ENCODE results near the gene SLCO3A1. TPM values are rescaled to one million over a fixed set of nuclear protein-coding genes. Genes with fewer than 3 reads are reported as not detected.

Gene SLCO3A1
- total RNA-seq, 1 experiment from 2014 or later: 9.1 TPM

GRCh38 chr15:92164327-92165000, 311.0 kb downstream of the SLCO3A1 start:
- ATAC-seq (peak; percentile 49), DNase-seq (ENCODE audit: low spot score) (no peak)
- H3K36me3 Mint-ChIP-seq: no peaks in the 10 kb centered on the region
- H3K9me3 Mint-ChIP-seq: no peaks in the 10 kb centered on the region
- H3K4me3 Mint-ChIP-seq: peak overlapping the region; percentile 12; the same call in 1 of the 2 replicates
- CTCF ChIA-PET: interaction anchor here (0.5 to 2.4 kb wide), 6 partner anchors 46 to 228 kb away, joined by 3 to 20 read pairs (median 3); no protein-coding TSS in a partner anchor
- TF ChIP-seq ZNF281 (CRISPR knock-in tag; IDR thresholded peaks at IDR 0.05): no peak
- no peak for TF ChIP-seq NR2C2 (CRISPR knock-in tag; IDR thresholded peaks at IDR 0.05)
- TF ChIP-seq ZNF396 (CRISPR knock-in tag; IDR thresholded peaks at IDR 0.05; ENCODE audit: borderline replicate concordance): no peak
- TF ChIP-seq, protein P1, sequence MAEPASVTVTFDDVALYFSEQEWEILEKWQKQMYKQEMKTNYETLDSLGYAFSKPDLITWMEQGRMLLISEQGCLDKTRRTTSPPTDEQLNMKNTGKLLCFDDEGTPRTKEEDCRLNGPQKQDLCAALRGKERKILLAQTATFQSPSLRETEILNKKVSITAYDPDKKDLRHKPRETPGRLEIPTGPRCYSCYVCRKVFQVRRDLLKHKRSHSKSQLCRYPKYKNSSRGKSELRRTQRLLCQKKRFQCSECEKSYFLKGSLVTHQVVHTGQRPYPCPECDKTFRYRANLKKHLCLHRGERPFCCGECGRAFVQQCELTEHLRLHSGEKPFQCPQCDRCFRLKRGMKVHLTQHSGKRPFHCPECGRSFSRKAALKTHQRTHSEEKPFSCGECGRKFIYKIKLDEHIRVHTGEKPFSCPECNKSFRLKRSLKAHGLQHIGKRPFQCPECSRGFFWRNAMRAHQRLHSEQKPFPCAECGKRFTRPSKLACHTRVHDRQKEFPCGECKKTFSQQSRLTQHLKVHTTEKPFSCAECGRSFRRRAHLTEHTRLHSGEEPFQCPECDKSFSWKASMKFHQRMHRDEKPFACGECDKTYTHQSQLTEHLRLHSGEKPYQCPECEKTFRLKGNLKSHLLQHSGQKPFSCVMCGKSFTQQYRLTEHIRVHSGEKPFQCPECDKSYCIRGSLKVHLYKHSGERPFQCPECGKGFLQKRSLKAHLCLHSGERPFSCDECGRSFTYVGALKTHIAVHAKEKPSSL (CRISPR knock-in tag; conservative IDR thresholded peaks at IDR 0.05): no peak
- no peaks in the 10 kb centered on the region for H3K27me3 Mint-ChIP-seq (ENCODE audit: low read depth)
- POLR2A ChIA-PET: no interaction called here
- peak overlapping the region; percentile 96 for H3K27ac Mint-ChIP-seq
- peaks cover 67% of the 10 kb centered on the region for H3K4me1 Mint-ChIP-seq

GRCh38 chr15:92165001-92165346, 311.5 kb downstream of the SLCO3A1 start:
- POLR2A ChIA-PET: no interaction called here
- no peaks in the 10 kb centered on the region for H3K9me3 Mint-ChIP-seq

More at GRCh38 chr15:92165001-92165346, 311.5 kb downstream of the SLCO3A1 start:
- H3K36me3 Mint-ChIP-seq: no peaks in the 10 kb centered on the region
- H3K4me1 Mint-ChIP-seq: peaks cover 62% of the 10 kb centered on the region
- ATAC-seq (peak; percentile 10; the same call in 1 of the 2 replicates), DNase-seq (ENCODE audit: low spot score) (no peak)
- no peak for TF ChIP-seq RELA (CRISPR knock-in tag; IDR thresholded peaks at IDR 0.05; ENCODE audit: borderline replicate concordance)
- TF ChIP-seq, protein P2, sequence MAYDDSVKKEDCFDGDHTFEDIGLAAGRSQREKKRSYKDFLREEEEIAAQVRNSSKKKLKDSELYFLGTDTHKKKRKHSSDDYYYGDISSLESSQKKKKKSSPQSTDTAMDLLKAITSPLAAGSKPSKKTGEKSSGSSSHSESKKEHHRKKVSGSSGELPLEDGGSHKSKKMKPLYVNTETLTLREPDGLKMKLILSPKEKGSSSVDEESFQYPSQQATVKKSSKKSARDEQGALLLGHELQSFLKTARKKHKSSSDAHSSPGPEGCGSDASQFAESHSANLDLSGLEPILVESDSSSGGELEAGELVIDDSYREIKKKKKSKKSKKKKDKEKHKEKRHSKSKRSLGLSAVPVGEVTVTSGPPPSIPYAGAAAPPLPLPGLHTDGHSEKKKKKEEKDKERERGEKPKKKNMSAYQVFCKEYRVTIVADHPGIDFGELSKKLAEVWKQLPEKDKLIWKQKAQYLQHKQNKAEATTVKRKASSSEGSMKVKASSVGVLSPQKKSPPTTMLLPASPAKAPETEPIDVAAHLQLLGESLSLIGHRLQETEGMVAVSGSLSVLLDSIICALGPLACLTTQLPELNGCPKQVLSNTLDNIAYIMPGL (CRISPR knock-in tag; IDR thresholded peaks at IDR 0.05): no peak
- TF ChIP-seq, protein P3, sequence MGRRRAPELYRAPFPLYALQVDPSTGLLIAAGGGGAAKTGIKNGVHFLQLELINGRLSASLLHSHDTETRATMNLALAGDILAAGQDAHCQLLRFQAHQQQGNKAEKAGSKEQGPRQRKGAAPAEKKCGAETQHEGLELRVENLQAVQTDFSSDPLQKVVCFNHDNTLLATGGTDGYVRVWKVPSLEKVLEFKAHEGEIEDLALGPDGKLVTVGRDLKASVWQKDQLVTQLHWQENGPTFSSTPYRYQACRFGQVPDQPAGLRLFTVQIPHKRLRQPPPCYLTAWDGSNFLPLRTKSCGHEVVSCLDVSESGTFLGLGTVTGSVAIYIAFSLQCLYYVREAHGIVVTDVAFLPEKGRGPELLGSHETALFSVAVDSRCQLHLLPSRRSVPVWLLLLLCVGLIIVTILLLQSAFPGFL (CRISPR knock-in tag; IDR thresholded peaks at IDR 0.05; ENCODE audit: borderline replicate concordance): no peak
- no peak for TF ChIP-seq PRRX2 (CRISPR knock-in tag; IDR thresholded peaks at IDR 0.05)
- no peak for TF ChIP-seq MAX (CRISPR knock-in tag; IDR thresholded peaks at IDR 0.05)
- TF ChIP-seq, protein P4, sequence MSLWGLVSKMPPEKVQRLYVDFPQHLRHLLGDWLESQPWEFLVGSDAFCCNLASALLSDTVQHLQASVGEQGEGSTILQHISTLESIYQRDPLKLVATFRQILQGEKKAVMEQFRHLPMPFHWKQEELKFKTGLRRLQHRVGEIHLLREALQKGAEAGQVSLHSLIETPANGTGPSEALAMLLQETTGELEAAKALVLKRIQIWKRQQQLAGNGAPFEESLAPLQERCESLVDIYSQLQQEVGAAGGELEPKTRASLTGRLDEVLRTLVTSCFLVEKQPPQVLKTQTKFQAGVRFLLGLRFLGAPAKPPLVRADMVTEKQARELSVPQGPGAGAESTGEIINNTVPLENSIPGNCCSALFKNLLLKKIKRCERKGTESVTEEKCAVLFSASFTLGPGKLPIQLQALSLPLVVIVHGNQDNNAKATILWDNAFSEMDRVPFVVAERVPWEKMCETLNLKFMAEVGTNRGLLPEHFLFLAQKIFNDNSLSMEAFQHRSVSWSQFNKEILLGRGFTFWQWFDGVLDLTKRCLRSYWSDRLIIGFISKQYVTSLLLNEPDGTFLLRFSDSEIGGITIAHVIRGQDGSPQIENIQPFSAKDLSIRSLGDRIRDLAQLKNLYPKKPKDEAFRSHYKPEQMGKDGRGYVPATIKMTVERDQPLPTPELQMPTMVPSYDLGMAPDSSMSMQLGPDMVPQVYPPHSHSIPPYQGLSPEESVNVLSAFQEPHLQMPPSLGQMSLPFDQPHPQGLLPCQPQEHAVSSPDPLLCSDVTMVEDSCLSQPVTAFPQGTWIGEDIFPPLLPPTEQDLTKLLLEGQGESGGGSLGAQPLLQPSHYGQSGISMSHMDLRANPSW (CRISPR knock-in tag; conservative IDR thresholded peaks at IDR 0.05; ENCODE audit: low read depth): no peak
- no peak for TF ChIP-seq CDX4 (CRISPR knock-in tag; IDR thresholded peaks at IDR 0.05; ENCODE audit: borderline replicate concordance)
- no peak for TF ChIP-seq EMX1 (CRISPR knock-in tag; IDR thresholded peaks at IDR 0.05)
- no peak for TF ChIP-seq TP53 (CRISPR knock-in tag; IDR thresholded peaks at IDR 0.05)
- no peaks in the 10 kb centered on the region for H3K27me3 Mint-ChIP-seq (ENCODE audit: low read depth)
- no peak overlapping the region for H3K4me3 Mint-ChIP-seq
- CTCF ChIA-PET: interaction anchor here (0.8 to 2.4 kb wide), 4 partner anchors 46 to 67 kb away, joined by 3 to 20 read pairs (median 4); no protein-coding TSS in a partner anchor
- H3K27ac Mint-ChIP-seq: peak overlapping the region; percentile 96
